Measurements from ENCODE around the gene TPPP2.

The TPPP2 gene

GRCh38 chr14:21050597-21050996 is 20.6 kb downstream of the TPPP2 start:
- no peaks in the 10 kb centered on the region for H3K9me3 ChIP-seq (ENCODE audit: control insufficient read depth, low read length)
- no peak overlapping the region for H2BK5ac ChIP-seq (ENCODE audit: low read depth, low read length, poor library complexity, severe bottlenecking)
- DNase-seq: no peak
- H3K27ac ChIP-seq (ENCODE audit: low read length, poor library complexity, severe bottlenecking): no peak overlapping the region
- no peak overlapping the region for H3K14ac ChIP-seq (ENCODE audit: low read length in 2 of 2)
- H3K4me3 ChIP-seq (ENCODE audit: insufficient read depth in 1 of 2, low read depth in 1 of 2, low read length in 2 of 2): no peak overlapping the region
- H2BK120ac ChIP-seq (ENCODE audit: low read depth, low read length): no peak overlapping the region
- H3K4ac ChIP-seq (ENCODE audit: low read depth in 1 of 2, low read length in 2 of 2): no peak overlapping the region
- no peak overlapping the region for H2BK15ac ChIP-seq (ENCODE audit: low read depth, poor library complexity, severe bottlenecking)
- no peak overlapping the region for H3K18ac ChIP-seq (ENCODE audit: low read depth in 1 of 2, low read length in 2 of 2)
- no peaks in the 10 kb centered on the region for H3K27me3 ChIP-seq (ENCODE audit: control insufficient read depth in 1 of 2, insufficient read depth in 1 of 2, low read length in 2 of 2)
- no peak overlapping the region for H4K8ac ChIP-seq (ENCODE audit: low read length)
- H3K9ac ChIP-seq (ENCODE audit: low read length): no peak overlapping the region
- peaks cover 3% of the 10 kb centered on the region for H3K4me1 ChIP-seq (ENCODE audit: control insufficient read depth, insufficient read depth, low read depth, low read length)
- H2BK12ac ChIP-seq (ENCODE audit: low read length in 2 of 2): no peak overlapping the region
- H4K91ac ChIP-seq (ENCODE audit: low read length): no peak overlapping the region
- no peak overlapping the region for H2AK5ac ChIP-seq (ENCODE audit: low read length, severe bottlenecking)
- 74% methylated on average over 2 of the region's 3 CpGs for WGBS
- no peaks in the 10 kb centered on the region for H3K36me3 ChIP-seq (ENCODE audit: control insufficient read depth in 1 of 2, insufficient read depth in 2 of 2, low read depth in 1 of 2, low read length in 2 of 2)
- no peaks in the 10 kb centered on the region for H3K79me1 ChIP-seq (replicated peaks; ENCODE audit: low read length, poor library complexity, severe bottlenecking)
- no peak overlapping the region for H3K23ac ChIP-seq (ENCODE audit: low read length in 2 of 2)
- H3K4me2 ChIP-seq (ENCODE audit: low read length, poor library complexity, severe bottlenecking): no peak overlapping the region
- H2AFZ ChIP-seq (ENCODE audit: low read depth, low read length): no peak overlapping the region

DNA sequence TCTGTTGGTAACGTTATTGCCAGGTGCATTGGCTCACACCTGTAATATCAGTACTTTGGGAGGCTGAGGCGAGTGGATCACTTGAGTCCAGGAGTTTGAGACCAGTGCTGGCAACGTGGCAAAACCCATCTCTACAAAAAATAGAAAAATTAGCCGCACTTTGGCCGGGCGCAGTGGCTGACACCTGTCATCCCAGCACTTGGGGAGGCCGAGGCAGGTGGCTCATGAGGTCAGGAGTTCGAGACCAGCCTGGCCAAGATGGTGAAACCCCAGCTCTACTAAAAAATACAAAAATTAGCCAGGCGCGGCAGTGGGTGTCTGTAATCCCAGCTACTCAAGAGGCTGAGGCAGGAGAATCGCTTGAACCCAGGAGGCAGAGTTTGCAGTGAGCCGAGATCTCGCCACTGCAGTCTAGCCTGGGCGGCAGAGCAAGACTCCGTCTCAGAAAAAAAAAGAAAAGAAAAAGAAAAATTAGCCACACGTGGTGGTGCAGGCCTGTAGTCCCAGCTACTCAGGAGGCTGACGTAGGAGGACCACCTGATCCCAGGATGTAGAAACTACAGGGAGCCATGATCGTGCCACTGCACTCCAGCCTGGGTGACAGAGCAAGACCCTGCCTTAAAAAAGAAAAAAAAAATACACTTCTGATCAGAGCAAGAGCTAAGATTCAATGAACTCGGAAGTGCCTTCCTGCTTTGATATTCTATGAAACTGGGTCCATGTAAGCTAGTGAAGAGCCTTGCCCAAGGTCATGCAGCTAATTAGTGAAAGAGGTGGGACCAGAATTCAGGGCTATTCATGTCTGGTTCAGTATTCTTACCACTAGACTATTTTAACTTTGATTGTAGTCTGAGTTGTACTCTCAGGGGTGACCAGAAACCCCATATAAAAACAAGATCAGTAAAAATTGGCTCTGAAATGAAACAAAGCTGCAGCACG is 23.4 kb downstream of the TPPP2 start:
- no peak overlapping the region for H3K23ac ChIP-seq (ENCODE audit: low read length in 2 of 2)
- no peak overlapping the region for H3K4me3 ChIP-seq (ENCODE audit: insufficient read depth in 1 of 2, low read depth in 1 of 2, low read length in 2 of 2)
- H2AFZ ChIP-seq (ENCODE audit: low read depth, low read length): no peak overlapping the region
- no peak overlapping the region for H3K4ac ChIP-seq (ENCODE audit: low read depth in 1 of 2, low read length in 2 of 2)
- no peaks in the 10 kb centered on the region for H3K9me3 ChIP-seq (ENCODE audit: control insufficient read depth, low read length)
- H3K9ac ChIP-seq (ENCODE audit: low read length): no peak overlapping the region
- H3K18ac ChIP-seq (ENCODE audit: low read depth in 1 of 2, low read length in 2 of 2): no peak overlapping the region
- no peak overlapping the region for H2AK5ac ChIP-seq (ENCODE audit: low read length, severe bottlenecking)
- H3K4me1 ChIP-seq (ENCODE audit: control insufficient read depth, insufficient read depth, low read depth, low read length): peaks cover 12% of the 10 kb centered on the region
- no peak for DNase-seq
- no peaks in the 10 kb centered on the region for H3K79me1 ChIP-seq (replicated peaks; ENCODE audit: low read length, poor library complexity, severe bottlenecking)
- no peak overlapping the region for H3K4me2 ChIP-seq (ENCODE audit: low read length, poor library complexity, severe bottlenecking)
- no peak overlapping the region for H2BK5ac ChIP-seq (ENCODE audit: low read depth, low read length, poor library complexity, severe bottlenecking)
- H2BK15ac ChIP-seq (ENCODE audit: low read depth, poor library complexity, severe bottlenecking): no peak overlapping the region
- H3K27me3 ChIP-seq (ENCODE audit: control insufficient read depth in 1 of 2, insufficient read depth in 1 of 2, low read length in 2 of 2): no peaks in the 10 kb centered on the region
- WGBS: 90% methylated on average over 20 of the region's 20 CpGs
- no peak overlapping the region for H2BK12ac ChIP-seq (ENCODE audit: low read length in 2 of 2)
- no peak overlapping the region for H3K27ac ChIP-seq (ENCODE audit: low read length, poor library complexity, severe bottlenecking)
- H3K14ac ChIP-seq (ENCODE audit: low read length in 2 of 2): no peak overlapping the region
- no peak overlapping the region for H4K91ac ChIP-seq (ENCODE audit: low read length)
- H4K8ac ChIP-seq (ENCODE audit: low read length): no peak overlapping the region
- no peak overlapping the region for H2BK120ac ChIP-seq (ENCODE audit: low read depth, low read length)
- H3K36me3 ChIP-seq (ENCODE audit: control insufficient read depth in 1 of 2, insufficient read depth in 2 of 2, low read depth in 1 of 2, low read length in 2 of 2): no peaks in the 10 kb centered on the region

GRCh38 chr14:21054123-21054767 is 24.2 kb downstream of the TPPP2 start:
- H3K18ac ChIP-seq (ENCODE audit: low read depth in 1 of 2, low read length in 2 of 2): no peak overlapping the region
- no peak overlapping the region for H2BK5ac ChIP-seq (ENCODE audit: low read depth, low read length, poor library complexity, severe bottlenecking)
- H3K4me3 ChIP-seq (ENCODE audit: insufficient read depth in 1 of 2, low read depth in 1 of 2, low read length in 2 of 2): no peak overlapping the region
- H2AFZ ChIP-seq (ENCODE audit: low read depth, low read length): no peak overlapping the region
- H2BK15ac ChIP-seq (ENCODE audit: low read depth, poor library complexity, severe bottlenecking): no peak overlapping the region
- no peak overlapping the region for H3K27ac ChIP-seq (ENCODE audit: low read length, poor library complexity, severe bottlenecking)
- H3K4me1 ChIP-seq (ENCODE audit: control insufficient read depth, insufficient read depth, low read depth, low read length): peaks cover 12% of the 10 kb centered on the region
- H4K8ac ChIP-seq (ENCODE audit: low read length): no peak overlapping the region
- no peak overlapping the region for H3K23ac ChIP-seq (ENCODE audit: low read length in 2 of 2)
- no peak for DNase-seq
- H2BK120ac ChIP-seq (ENCODE audit: low read depth, low read length): no peak overlapping the region
- no peaks in the 10 kb centered on the region for H3K79me1 ChIP-seq (replicated peaks; ENCODE audit: low read length, poor library complexity, severe bottlenecking)
- H3K9ac ChIP-seq (ENCODE audit: low read length): no peak overlapping the region
- no peaks in the 10 kb centered on the region for H3K36me3 ChIP-seq (ENCODE audit: control insufficient read depth in 1 of 2, insufficient read depth in 2 of 2, low read depth in 1 of 2, low read length in 2 of 2)
- 83% methylated on average over 3 of the region's 3 CpGs for WGBS
- no peak overlapping the region for H4K91ac ChIP-seq (ENCODE audit: low read length)
- H3K4ac ChIP-seq (ENCODE audit: low read depth in 1 of 2, low read length in 2 of 2): no peak overlapping the region
- H2BK12ac ChIP-seq (ENCODE audit: low read length in 2 of 2): no peak overlapping the region
- no peaks in the 10 kb centered on the region for H3K27me3 ChIP-seq (ENCODE audit: control insufficient read depth in 1 of 2, insufficient read depth in 1 of 2, low read length in 2 of 2)
- H3K9me3 ChIP-seq (ENCODE audit: control insufficient read depth, low read length): no peaks in the 10 kb centered on the region
- H2AK5ac ChIP-seq (ENCODE audit: low read length, severe bottlenecking): no peak overlapping the region
- no peak overlapping the region for H3K4me2 ChIP-seq (ENCODE audit: low read length, poor library complexity, severe bottlenecking)
- no peak overlapping the region for H3K14ac ChIP-seq (ENCODE audit: low read length in 2 of 2)

GRCh38 chr14:21054768-21055145 is 24.7 kb downstream of the TPPP2 start:
- Histone ChIP-seq H3K4me2 (ENCODE audit: low read length, poor library complexity, severe bottlenecking) (no peak overlapping the region), H4K8ac (ENCODE audit: low read length) (no peak overlapping the region), H2BK120ac (ENCODE audit: low read depth, low read length) (no peak overlapping the region), H3K9me3 (ENCODE audit: control insufficient read depth, low read length) (no peaks in the 10 kb centered on the region), H3K36me3 (ENCODE audit: control insufficient read depth in 1 of 2, insufficient read depth in 2 of 2, low read depth in 1 of 2, low read length in 2 of 2) (no peaks in the 10 kb centered on the region), H2AFZ (ENCODE audit: low read depth, low read length) (no peak overlapping the region), H2BK12ac (ENCODE audit: low read length in 2 of 2) (no peak overlapping the region), H3K14ac (ENCODE audit: low read length in 2 of 2) (no peak overlapping the region), H3K27me3 (ENCODE audit: control insufficient read depth in 1 of 2, insufficient read depth in 1 of 2, low read length in 2 of 2) (no peaks in the 10 kb centered on the region), H3K4me1 (ENCODE audit: control insufficient read depth, insufficient read depth, low read depth, low read length) (peaks cover 12% of the 10 kb centered on the region), H2BK15ac (ENCODE audit: low read depth, poor library complexity, severe bottlenecking) (no peak overlapping the region), H2BK5ac (ENCODE audit: low read depth, low read length, poor library complexity, severe bottlenecking) (no peak overlapping the region), H4K91ac (ENCODE audit: low read length) (no peak overlapping the region), H3K4me3 (ENCODE audit: insufficient read depth in 1 of 2, low read depth in 1 of 2, low read length in 2 of 2) (no peak overlapping the region), H2AK5ac (ENCODE audit: low read length, severe bottlenecking) (no peak overlapping the region), H3K79me1 (replicated peaks; ENCODE audit: low read length, poor library complexity, severe bottlenecking) (no peaks in the 10 kb centered on the region), H3K9ac (ENCODE audit: low read length) (no peak overlapping the region), H3K23ac (ENCODE audit: low read length in 2 of 2) (no peak overlapping the region), H3K4ac (ENCODE audit: low read depth in 1 of 2, low read length in 2 of 2) (no peak overlapping the region), H3K27ac (ENCODE audit: low read length, poor library complexity, severe bottlenecking) (no peak overlapping the region), H3K18ac (ENCODE audit: low read depth in 1 of 2, low read length in 2 of 2) (no peak overlapping the region)
- no peak for DNase-seq
- 100% methylated on average over 2 of the region's 4 CpGs for WGBS

All from mesenchymal stem cell (in vitro differentiated cells and primary cell).